ENCODE measurements around the gene UCK2. TPM values are rescaled to one million over a fixed set of nuclear protein-coding genes. Genes with fewer than 3 reads are reported as not detected.

The UCK2 gene
- total and polyA plus RNA-seq, 9 of the 15 experiments (the other 6 are each of a cell fraction or from before 2014, with no cell fraction given), result 71.6 to 145 (median 95.8) TPM

- CTCF ChIA-PET (ENCODE audit: low intra/inter-chr PET ratio), result interaction anchor here (0.6 kb wide), 1 partner anchor 121 kb away, joined by 3 read pairs; no protein-coding TSS in a partner anchor
- 72% methylated on average over 4 of the region's 4 CpGs for WGBS (ENCODE audit: insufficient coverage, low coverage, missing lambda C conversion rate)
- peaks cover 82% of the 10 kb centered on the region for H3K36me3 ChIP-seq (ENCODE audit: control insufficient read depth, insufficient read depth, low read length)
- no peak overlapping the region for H2AFZ ChIP-seq (ENCODE audit: low read depth, low read length)
- peaks cover 3% of the 10 kb centered on the region for H3K9me1 ChIP-seq (ENCODE audit: control insufficient read depth, insufficient read depth, low read length)
- H3K4me3 ChIP-seq, result no peak overlapping the region
- in situ Hi-C loops (cut with MboI) (no loop called here), intact Hi-C loops (cut with micrococcal nuclease) (no loop called here)
- H3K27ac ChIP-seq (ENCODE audit: extremely low read depth, low read depth, low read length), result no peak overlapping the region
- TSS peak; percentile 12 for BruUV-seq (replicated peaks)
- no peak overlapping the region for H3K9ac ChIP-seq (ENCODE audit: insufficient read depth in 1 of 2, low read depth in 2 of 2, low read length in 2 of 2)
- no peaks in the 10 kb centered on the region for H3K4me1 ChIP-seq (replicated peaks in 1 of 2; ENCODE audit: control insufficient read depth in 2 of 2, insufficient read depth in 2 of 2, low read length in 2 of 2)
- H3K9me3 ChIP-seq (replicated peaks; ENCODE audit: control insufficient read depth, insufficient read depth, low read depth, low read length), result no peaks in the 10 kb centered on the region
- POLR2A ChIA-PET, result interaction anchor here (0.6 to 1.1 kb wide), 2 partner anchors 10 to 508 kb away, joined by 3 read pairs; no protein-coding TSS in a partner anchor
- H3K27me3 ChIP-seq (ENCODE audit: control insufficient read depth in 2 of 2, insufficient read depth in 2 of 2, low read length in 2 of 2), result no peaks in the 10 kb centered on the region
- no peak for ATAC-seq
- TF ChIP-seq SMAD1 (IDR thresholded peaks at IDR 0.05; ENCODE audit: low read depth, low read length, partially characterized antibody), result no peak
- 0 out of 2 replicates have a peak, but pooled peaks have one; percentile 32 for TF ChIP-seq POLR2A (conservative IDR thresholded peaks at IDR 0.05)
- no peak for DNase-seq (ENCODE audit: extremely low read depth in 1 of 4, low spot score in 3 of 4)
- no peak for FAIRE-seq
- H3K4me2 ChIP-seq (ENCODE audit: insufficient read depth, low read length), result no peak overlapping the region
- H4K20me1 ChIP-seq (replicated peaks; ENCODE audit: control insufficient read depth, insufficient read depth, low read length), result peaks cover 14% of the 10 kb centered on the region; the same call in 1 of the 2 replicates
- H3K79me2 ChIP-seq (ENCODE audit: control insufficient read depth, insufficient read depth, low read length), result peaks cover 26% of the 10 kb centered on the region
These were observed 65.5 kb downstream of the UCK2 start for GRCh38 chr1:165892935-165893334.

- H2AFZ ChIP-seq (ENCODE audit: low read depth, low read length), result no peak overlapping the region
- no TSS peak for BruUV-seq (replicated peaks)
- no peak overlapping the region for H3K4me3 ChIP-seq
- DNase-seq (ENCODE audit: extremely low read depth in 1 of 4, low spot score in 3 of 4), result no peak
- no peaks in the 10 kb centered on the region for H3K9me3 ChIP-seq (replicated peaks; ENCODE audit: control insufficient read depth, insufficient read depth, low read depth, low read length)
- peaks cover 3% of the 10 kb centered on the region for H3K9me1 ChIP-seq (ENCODE audit: control insufficient read depth, insufficient read depth, low read length)
- no peak overlapping the region for H3K27ac ChIP-seq (ENCODE audit: extremely low read depth, low read depth, low read length)
- peak; percentile 46 for FAIRE-seq
- H3K9ac ChIP-seq (ENCODE audit: insufficient read depth in 1 of 2, low read depth in 2 of 2, low read length in 2 of 2), result no peak overlapping the region
- ChIA-PET CTCF (ENCODE audit: low intra/inter-chr PET ratio) (interaction anchor here (0.6 kb wide), 1 partner anchor 122 kb away, joined by 3 read pairs; no protein-coding TSS in a partner anchor), POLR2A (interaction anchor here (1.0 to 1.9 kb wide), 4 partner anchors 10 to 20 kb away, joined by 3 to 7 read pairs (median 5); no protein-coding TSS in a partner anchor)
- no peak for ATAC-seq
- H4K20me1 ChIP-seq (replicated peaks; ENCODE audit: control insufficient read depth, insufficient read depth, low read length), result peaks cover 11% of the 10 kb centered on the region; the same call in 1 of the 2 replicates
- H3K4me2 ChIP-seq (ENCODE audit: insufficient read depth, low read length), result no peak overlapping the region
- H3K27me3 ChIP-seq (ENCODE audit: control insufficient read depth in 2 of 2, insufficient read depth in 2 of 2, low read length in 2 of 2), result no peaks in the 10 kb centered on the region
- no peaks in the 10 kb centered on the region; a peak in 1 of 5 replicates for H3K4me1 ChIP-seq (replicated peaks in 1 of 2; ENCODE audit: control insufficient read depth in 2 of 2, insufficient read depth in 2 of 2, low read length in 2 of 2)
- peaks cover 88% of the 10 kb centered on the region for H3K36me3 ChIP-seq (ENCODE audit: control insufficient read depth, insufficient read depth, low read length)
- peaks cover 20% of the 10 kb centered on the region for H3K79me2 ChIP-seq (ENCODE audit: control insufficient read depth, insufficient read depth, low read length)
- WGBS (ENCODE audit: insufficient coverage, low coverage, missing lambda C conversion rate), result 91% methylated on average over 2 of the region's 2 CpGs
- intact Hi-C loops (cut with micrococcal nuclease) (no loop called here), in situ Hi-C loops (cut with MboI) (no loop called here)
- TF ChIP-seq ZMIZ1 (IDR thresholded peaks at IDR 0.05; ENCODE audit: low read depth in 2 of 2, low read length in 2 of 2), result no peak
These were observed 66.1 kb downstream of the UCK2 start for GRCh38 chr1:165893507-165893906.

All from K562 (cell line).